GM12864 (cell line): ENCODE results near the gene GPAT3.
A peak's percentile ranks its signal among the peaks of the same experiment; 100 is the strongest.

ENCODE experiments used
- DNase-seq: peaks from one replicate; pipeline ENCODE4 v3.0.0-alpha.2; 2011; ENCODE audit warnings: low read depth
- H3K4me3 ChIP-seq: 2 replicates; pipeline ENCODE4 v1.5.1; 2011; ENCODE audit warnings: mild to moderate bottlenecking, low read depth, low read length, control low read depth
- CTCF ChIP-seq: IDR thresholded peaks from 2 replicates; pipeline ENCODE4 v1.5.1; 2011; ENCODE audit warnings: low read depth, mild to moderate bottlenecking, moderate library complexity, low read length, control low read depth, inconsistent platforms; ENCODE audit errors: missing control alignments

The GPAT3 gene

GRCh38 chr4:83604321-83604720, 68.4 kb downstream of the GPAT3 start:
- DNase-seq = no peak
- no peak overlapping the region for H3K4me3 ChIP-seq
- TF ChIP-seq CTCF = no peak

GRCh38 chr4:83605210-83605609, 69.3 kb downstream of the GPAT3 start:
- TF ChIP-seq CTCF = no peak
- no peak overlapping the region for H3K4me3 ChIP-seq
- DNase-seq = no peak

- TF ChIP-seq CTCF = no peak
- no peak overlapping the region for H3K4me3 ChIP-seq
Observed at GRCh38 chr4:83605744-83606172, 69.8 kb downstream of the GPAT3 start.

DNA sequence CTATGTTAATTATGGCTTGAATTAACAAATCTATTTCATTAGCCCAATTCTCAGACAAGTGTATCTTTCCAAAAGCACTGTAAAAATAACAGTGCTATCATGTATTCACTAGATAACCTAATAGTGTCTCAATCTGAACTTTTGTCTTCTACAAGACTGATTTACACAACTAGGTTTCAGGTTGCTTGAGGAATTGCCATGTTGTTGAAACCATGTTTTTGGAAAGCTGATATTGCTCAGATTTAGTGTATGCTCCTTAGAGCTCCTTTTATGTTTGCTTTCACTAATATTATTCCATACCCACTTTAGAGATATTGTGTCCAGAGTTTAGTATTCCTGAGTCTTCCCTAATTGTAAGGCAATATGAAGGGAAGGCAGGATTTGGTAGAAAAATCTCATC, 70.6 kb downstream of the GPAT3 start:
- DNase-seq = no peak
- H3K4me3 ChIP-seq = no peak overlapping the region
- no peak for TF ChIP-seq CTCF

More at GRCh38 chr4:83605744-83606172, 69.8 kb downstream of the GPAT3 start:
- DNase-seq = peak; percentile 21

- no peak for TF ChIP-seq CTCF
- DNase-seq = no peak
- no peak overlapping the region for H3K4me3 ChIP-seq
Observed at GRCh38 chr4:83606898-83607297, 71.0 kb downstream of the GPAT3 start.

- no peak for DNase-seq
- no peak overlapping the region for H3K4me3 ChIP-seq
- no peak for TF ChIP-seq CTCF
Observed at GRCh38 chr4:83609365-83609764, 73.5 kb downstream of the GPAT3 start.

- no peak for DNase-seq
- no peak overlapping the region for H3K4me3 ChIP-seq
- TF ChIP-seq CTCF = no peak
Observed at GRCh38 chr4:83610729-83611128, 74.8 kb downstream of the GPAT3 start.
